SK-N-SH treated with all-trans-retinoic acid at 6 μM for 48 hours (cell line): ENCODE data around the gene SLC7A10.

Experiments used
- ARNTL ChIP-seq: fragments of 450-650 bp; formaldehyde crosslinking; IDR thresholded peaks from 2 replicates; pipeline ENCODE4 v1.5.0; 2020; ENCODE audit warnings: low read depth, mild to moderate bottlenecking, moderate library complexity, borderline replicate concordance
- BACH2 ChIP-seq: fragments of 250-450 bp; sonication (Bioruptor Pico); IDR thresholded peaks from 2 replicates; pipeline ENCODE4 v1.9.0; 2021; ENCODE audit warnings: mild to moderate bottlenecking, borderline replicate concordance
- OSR1 ChIP-seq: fragments of 250-450 bp; sonication (Bioruptor Pico); IDR thresholded peaks from 2 replicates; pipeline ENCODE4 v1.8.0; 2022; ENCODE audit warnings: moderate library complexity, mild to moderate bottlenecking, inconsistent platforms
- ZC3H10 ChIP-seq: fragments of 250-450 bp; sonication (Bioruptor Pico); IDR thresholded peaks from 2 replicates; pipeline ENCODE4 v1.5.1; 2021; ENCODE audit warnings: mild to moderate bottlenecking, moderate library complexity
- ZFP3 ChIP-seq: fragments of 250-450 bp; sonication (Bioruptor Pico); IDR thresholded peaks from 2 replicates; pipeline ENCODE4 v1.5.0; 2020; ENCODE audit warnings: mild to moderate bottlenecking, moderate library complexity
- ZFP30 ChIP-seq: fragments of 450-650 bp; formaldehyde crosslinking; IDR thresholded peaks from 2 replicates; pipeline ENCODE4 v1.5.0; 2022; ENCODE audit warnings: mild to moderate bottlenecking, moderate library complexity
- ZNF70 ChIP-seq: fragments of 450-650 bp; formaldehyde crosslinking; IDR thresholded peaks from 2 replicates; pipeline ENCODE4 v1.5.0; 2020; ENCODE audit warnings: mild to moderate bottlenecking, moderate library complexity
- TF ChIP-seq, protein P1 (sequence below): fragments of 250-450 bp; sonication (Bioruptor Pico); IDR thresholded peaks from 2 replicates; pipeline ENCODE4 v1.8.0; 2020; ENCODE audit warnings: mild to moderate bottlenecking, moderate library complexity, borderline replicate concordance
- TF ChIP-seq, protein P2 (sequence below): fragments of 250-450 bp; sonication (Bioruptor Pico); IDR thresholded peaks from 2 replicates; pipeline ENCODE4 v1.5.1; 2021; ENCODE audit warnings: mild to moderate bottlenecking, moderate library complexity
- TF ChIP-seq, protein P3 (sequence below): fragments of 250-450 bp; sonication (Bioruptor Pico); IDR thresholded peaks from 2 replicates; pipeline ENCODE4 v1.5.1; 2020; ENCODE audit warnings: low read depth, mild to moderate bottlenecking, moderate library complexity

DNA sequence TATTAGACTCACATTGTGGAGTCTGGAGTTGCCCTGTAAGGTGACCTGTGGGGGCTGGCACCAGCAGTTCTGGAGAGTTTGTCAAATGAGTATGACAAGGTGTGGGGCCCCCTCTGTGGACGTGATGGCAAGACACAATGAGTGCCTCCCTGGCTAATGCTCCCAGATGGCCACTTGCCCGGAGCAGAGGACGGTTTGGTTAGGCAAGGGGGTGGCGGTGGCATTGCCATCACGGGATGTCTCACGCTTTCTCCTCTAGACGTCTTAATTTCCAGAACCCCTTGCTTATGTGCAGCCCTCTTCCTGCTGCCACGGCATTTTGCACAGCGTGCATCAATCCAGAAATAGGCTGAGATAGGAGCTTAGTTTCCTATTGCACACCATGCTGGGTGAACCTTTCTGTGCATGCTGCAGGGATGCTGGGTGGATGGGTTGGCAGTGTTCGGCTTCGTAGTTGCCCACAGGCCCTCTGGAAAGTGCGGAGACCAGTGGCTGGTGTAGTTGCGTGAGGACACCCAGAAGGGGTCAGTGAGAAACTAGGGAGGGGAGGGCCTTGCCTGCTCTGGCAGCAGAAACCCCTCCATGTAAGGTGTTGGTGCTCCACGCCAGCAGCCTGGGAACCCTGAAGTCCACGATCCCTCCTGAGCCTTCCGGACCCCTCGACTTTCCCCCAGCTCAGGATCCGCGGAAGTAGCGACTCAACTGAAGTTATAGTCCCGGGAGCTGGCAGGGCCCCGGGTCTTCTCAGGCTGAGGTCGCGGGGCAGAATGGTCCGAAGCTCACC lies 49.6 kb downstream of the SLC7A10 start:
- TF ChIP-seq ZFP3, result no peak
- TF ChIP-seq, protein P1, sequence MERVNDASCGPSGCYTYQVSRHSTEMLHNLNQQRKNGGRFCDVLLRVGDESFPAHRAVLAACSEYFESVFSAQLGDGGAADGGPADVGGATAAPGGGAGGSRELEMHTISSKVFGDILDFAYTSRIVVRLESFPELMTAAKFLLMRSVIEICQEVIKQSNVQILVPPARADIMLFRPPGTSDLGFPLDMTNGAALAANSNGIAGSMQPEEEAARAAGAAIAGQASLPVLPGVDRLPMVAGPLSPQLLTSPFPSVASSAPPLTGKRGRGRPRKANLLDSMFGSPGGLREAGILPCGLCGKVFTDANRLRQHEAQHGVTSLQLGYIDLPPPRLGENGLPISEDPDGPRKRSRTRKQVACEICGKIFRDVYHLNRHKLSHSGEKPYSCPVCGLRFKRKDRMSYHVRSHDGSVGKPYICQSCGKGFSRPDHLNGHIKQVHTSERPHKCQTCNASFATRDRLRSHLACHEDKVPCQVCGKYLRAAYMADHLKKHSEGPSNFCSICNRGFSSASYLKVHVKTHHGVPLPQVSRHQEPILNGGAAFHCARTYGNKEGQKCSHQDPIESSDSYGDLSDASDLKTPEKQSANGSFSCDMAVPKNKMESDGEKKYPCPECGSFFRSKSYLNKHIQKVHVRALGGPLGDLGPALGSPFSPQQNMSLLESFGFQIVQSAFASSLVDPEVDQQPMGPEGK (CRISPR knock-in tag), result no peak
- TF ChIP-seq ARNTL (CRISPR knock-in tag), result no peak
- no peak for TF ChIP-seq ZFP30
- TF ChIP-seq, protein P2, sequence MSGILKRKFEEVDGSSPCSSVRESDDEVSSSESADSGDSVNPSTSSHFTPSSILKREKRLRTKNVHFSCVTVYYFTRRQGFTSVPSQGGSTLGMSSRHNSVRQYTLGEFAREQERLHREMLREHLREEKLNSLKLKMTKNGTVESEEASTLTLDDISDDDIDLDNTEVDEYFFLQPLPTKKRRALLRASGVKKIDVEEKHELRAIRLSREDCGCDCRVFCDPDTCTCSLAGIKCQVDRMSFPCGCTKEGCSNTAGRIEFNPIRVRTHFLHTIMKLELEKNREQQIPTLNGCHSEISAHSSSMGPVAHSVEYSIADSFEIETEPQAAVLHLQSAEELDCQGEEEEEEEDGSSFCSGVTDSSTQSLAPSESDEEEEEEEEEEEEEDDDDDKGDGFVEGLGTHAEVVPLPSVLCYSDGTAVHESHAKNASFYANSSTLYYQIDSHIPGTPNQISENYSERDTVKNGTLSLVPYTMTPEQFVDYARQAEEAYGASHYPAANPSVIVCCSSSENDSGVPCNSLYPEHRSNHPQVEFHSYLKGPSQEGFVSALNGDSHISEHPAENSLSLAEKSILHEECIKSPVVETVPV (CRISPR knock-in tag), result no peak
- no peak for TF ChIP-seq BACH2 (CRISPR knock-in tag)
- TF ChIP-seq ZC3H10 (CRISPR knock-in tag), result no peak
- TF ChIP-seq OSR1, result no peak
- TF ChIP-seq, protein P3, sequence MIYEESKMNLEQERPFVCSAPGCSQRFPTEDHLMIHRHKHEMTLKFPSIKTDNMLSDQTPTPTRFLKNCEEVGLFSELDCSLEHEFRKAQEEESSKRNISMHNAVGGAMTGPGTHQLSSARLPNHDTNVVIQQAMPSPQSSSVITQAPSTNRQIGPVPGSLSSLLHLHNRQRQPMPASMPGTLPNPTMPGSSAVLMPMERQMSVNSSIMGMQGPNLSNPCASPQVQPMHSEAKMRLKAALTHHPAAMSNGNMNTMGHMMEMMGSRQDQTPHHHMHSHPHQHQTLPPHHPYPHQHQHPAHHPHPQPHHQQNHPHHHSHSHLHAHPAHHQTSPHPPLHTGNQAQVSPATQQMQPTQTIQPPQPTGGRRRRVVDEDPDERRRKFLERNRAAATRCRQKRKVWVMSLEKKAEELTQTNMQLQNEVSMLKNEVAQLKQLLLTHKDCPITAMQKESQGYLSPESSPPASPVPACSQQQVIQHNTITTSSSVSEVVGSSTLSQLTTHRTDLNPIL (CRISPR knock-in tag), result no peak
- TF ChIP-seq ZNF70 (CRISPR knock-in tag), result no peak
